ENCODE measurements around the gene ATXN10.

Gene ATXN10

DNA sequence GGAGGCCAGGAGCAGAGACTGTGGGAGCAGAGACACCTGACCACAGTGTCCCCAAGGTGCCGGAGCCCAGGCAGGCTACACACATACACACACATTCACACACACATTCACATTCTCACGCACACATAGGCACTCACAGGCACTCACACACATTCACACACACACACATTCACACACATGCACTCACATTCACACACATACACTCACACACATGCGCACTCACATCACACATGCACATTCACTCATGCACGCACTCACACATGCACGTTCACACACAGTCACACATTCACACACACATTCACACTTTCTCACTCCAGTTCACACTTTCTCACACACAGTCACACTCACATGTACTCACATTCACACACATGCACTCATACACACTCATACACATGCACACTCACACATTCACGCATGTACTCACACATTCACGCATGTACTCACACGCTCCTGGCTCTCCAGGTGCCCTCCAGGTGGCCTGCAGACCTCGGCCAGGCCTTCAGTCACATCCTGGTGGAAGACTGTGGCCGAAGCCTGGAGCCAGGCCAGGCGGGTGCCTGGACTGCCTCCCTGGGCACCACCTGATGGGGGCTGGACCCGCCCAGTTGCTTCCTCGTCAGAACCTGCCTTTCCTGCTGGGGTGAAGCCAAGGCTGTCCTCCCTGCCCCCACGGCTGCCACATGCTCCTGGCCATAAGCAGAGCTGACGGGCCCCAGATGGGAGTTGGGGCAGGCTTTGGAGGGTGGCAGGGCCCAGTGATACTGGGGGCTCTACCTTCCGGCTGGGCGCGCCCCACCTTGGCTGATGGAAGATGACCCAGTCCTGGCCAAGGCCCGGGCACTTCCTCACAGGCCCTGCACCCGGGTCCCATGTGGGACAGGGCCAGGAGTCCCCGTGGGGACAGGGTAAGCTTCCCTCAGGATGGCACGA is 215.8 kb downstream of the ATXN10 start:
- TF ChIP-seq, protein P1, sequence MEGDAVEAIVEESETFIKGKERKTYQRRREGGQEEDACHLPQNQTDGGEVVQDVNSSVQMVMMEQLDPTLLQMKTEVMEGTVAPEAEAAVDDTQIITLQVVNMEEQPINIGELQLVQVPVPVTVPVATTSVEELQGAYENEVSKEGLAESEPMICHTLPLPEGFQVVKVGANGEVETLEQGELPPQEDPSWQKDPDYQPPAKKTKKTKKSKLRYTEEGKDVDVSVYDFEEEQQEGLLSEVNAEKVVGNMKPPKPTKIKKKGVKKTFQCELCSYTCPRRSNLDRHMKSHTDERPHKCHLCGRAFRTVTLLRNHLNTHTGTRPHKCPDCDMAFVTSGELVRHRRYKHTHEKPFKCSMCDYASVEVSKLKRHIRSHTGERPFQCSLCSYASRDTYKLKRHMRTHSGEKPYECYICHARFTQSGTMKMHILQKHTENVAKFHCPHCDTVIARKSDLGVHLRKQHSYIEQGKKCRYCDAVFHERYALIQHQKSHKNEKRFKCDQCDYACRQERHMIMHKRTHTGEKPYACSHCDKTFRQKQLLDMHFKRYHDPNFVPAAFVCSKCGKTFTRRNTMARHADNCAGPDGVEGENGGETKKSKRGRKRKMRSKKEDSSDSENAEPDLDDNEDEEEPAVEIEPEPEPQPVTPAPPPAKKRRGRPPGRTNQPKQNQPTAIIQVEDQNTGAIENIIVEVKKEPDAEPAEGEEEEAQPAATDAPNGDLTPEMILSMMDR (conservative IDR thresholded peaks at IDR 0.05; ENCODE audit: low read depth, low read length), result no peak
- DNase-seq (ENCODE audit: low read depth), result no peak

DNA sequence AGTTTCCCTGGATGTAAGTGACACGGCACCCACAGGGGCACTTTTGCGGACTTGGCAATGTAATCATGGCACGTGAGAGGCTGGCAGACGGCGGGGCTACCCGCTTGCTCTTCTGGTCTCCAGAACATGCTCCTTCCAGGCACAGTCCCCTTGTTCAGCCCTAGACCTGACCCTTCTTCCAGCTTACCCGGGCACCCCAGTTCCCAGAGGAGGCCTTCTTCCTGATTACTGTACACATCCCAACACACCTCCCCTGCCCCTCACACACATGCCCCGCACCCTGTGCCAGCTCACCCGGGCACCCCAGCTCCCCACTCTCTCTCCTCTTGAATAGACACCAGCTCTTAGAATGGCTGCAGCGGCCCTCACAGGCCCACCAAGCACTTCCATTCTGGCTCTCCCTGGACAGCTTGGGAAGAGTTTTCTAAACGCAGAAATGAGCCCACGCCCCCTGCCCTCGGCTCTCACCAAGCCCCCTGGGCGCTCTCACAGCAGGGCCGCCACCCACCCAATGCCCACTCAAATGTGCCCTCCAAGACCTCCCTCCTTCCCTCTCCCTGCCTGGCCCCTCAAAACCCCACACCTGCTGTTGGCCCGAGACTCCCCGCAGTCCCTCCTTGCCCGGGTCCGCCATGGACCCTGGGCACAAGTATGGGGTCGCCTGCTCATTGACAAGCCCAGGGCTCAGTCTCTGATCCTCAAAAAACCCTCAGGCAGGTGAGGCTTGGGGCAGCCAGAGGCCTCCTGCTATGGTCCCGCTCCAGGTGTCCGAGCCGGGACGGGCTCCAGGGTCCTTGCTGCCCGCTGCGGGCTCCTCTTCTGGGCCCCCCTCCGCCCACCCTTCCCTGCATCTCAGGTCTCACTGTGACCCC is 216.8 kb downstream of the ATXN10 start:
- no peak for DNase-seq (ENCODE audit: low read depth)
- TF ChIP-seq, protein P1 (conservative IDR thresholded peaks at IDR 0.05; ENCODE audit: low read depth, low read length), result no peak
- no peak overlapping the region for H3K4me3 ChIP-seq (ENCODE audit: low read depth, low read length)

More for the DNA sequence above, 215.8 kb downstream of the ATXN10 start:
- no peak overlapping the region for H3K4me3 ChIP-seq (ENCODE audit: low read depth, low read length)

DNA sequence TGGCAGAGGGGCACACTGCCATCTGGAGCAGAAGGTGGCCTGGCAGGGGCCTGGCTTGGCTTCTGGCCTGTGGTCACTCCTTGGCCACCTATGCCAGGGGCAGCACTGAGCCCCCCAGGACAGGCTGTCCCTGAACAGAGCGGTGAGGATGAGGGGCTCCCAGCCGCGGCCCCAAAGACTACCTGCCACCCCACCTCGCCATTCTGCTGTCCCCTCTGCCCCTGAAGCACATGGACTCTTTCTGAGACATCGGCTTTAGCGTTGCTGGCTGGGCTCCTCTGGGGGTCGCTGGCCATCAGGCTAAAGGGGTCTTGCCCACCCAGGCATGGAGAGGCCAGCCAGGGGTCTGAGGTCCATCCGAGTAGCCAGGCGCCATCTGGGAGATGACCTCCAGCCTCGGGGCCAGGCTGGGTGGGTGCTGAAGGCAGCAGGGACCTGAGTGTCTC is 217.5 kb downstream of the ATXN10 start:
- DNase-seq (ENCODE audit: low read depth), result no peak
- TF ChIP-seq, protein P1 (conservative IDR thresholded peaks at IDR 0.05; ENCODE audit: low read depth, low read length), result no peak
- H3K4me3 ChIP-seq (ENCODE audit: low read depth, low read length), result no peak overlapping the region

DNA sequence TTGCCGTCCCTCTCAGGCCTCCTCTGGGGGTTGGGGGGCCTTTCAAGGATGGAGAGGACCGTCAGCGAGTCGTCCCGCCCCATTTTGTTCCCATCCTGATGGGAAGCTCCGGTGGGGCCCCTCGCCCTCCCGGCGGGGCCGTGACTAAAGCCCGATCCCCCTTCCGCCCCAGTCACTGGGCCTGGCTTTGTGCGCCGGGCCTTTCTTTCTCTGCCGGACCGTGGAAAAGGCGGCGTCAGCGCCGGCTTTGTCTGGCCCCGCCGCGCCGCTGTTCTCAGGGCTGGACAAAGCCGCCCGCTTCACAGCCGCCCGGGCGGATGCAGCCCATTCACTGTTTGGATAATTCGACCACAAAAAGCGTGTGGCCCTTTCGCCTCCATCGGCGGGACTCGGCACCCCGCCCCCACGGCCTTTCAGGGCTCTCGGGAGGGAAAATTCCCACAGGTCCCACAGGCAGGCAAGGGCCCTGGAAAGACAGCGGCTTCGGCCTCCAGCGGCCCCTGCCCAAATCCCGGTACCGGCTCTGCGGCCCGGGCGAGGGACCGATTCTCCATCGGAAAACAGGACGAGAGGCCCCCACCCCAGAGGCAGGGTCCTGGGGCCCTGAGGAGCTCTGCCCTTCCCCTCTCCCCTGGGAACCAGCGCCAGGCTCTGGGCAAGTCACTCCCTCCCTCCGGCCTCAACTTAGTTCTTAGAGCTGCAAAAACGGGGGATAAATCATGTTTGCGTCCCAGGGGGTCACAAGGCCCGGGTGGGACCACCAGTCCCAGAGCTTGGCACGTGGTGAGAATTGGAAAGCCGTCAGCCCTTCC is 218.1 kb downstream of the ATXN10 start:
- TF ChIP-seq, protein P1 (conservative IDR thresholded peaks at IDR 0.05; ENCODE audit: low read depth, low read length), result no peak
- peak overlapping the region; percentile 20 for H3K4me3 ChIP-seq (ENCODE audit: low read depth, low read length)
- peak; percentile 29 for DNase-seq (ENCODE audit: low read depth)

DNA sequence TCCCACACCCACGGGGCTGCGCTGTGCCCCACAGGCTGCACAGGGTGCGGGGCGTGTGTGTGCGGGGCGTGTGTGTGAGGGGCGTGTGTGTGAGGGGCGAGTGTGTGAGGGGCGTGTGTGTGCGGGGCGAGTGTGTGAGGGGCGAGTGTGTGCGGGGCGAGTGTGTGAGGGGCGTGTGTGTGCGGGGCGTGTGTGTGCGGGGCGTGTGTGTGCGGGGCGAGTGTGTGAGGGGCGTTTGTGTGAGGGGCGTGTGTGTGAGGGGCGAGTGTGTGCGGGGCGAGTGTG is 218.7 kb downstream of the ATXN10 start:
- H3K4me3 ChIP-seq (ENCODE audit: low read depth, low read length), result no peak overlapping the region
- no peak for DNase-seq (ENCODE audit: low read depth)
- TF ChIP-seq, protein P1 (conservative IDR thresholded peaks at IDR 0.05; ENCODE audit: low read depth, low read length), result no peak

DNA sequence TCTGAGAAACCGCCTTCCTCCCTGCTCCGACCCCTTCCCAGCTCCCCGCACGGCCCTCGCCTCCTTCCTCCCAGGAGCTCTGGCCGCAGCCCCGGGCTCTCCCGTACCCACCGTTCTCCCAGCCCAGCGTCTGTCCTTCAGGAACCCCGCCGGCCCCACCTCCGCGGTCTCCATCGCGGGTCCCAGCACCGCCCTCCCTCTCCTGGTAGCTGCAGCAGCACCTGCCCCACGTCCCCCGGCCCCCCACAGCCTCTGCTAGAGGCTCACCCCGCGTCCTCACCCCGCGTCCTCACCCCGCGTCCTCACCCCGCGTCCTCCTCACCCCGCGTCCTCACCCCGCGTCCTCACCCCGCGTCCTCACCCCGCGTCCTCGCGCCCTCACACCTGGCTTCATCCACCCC is 219.4 kb downstream of the ATXN10 start:
- no peak overlapping the region for H3K4me3 ChIP-seq (ENCODE audit: low read depth, low read length)
- TF ChIP-seq, protein P1 (conservative IDR thresholded peaks at IDR 0.05; ENCODE audit: low read depth, low read length), result no peak
- no peak for DNase-seq (ENCODE audit: low read depth)
